Erythroblast (primary cell): ENCODE results near the gene TSPEAR.

Source experiments
- DNase-seq, 2 experiments: peaks; one replicate each; lab custom pipeline; 2025; lab: John Stamatoyannopoulos, UW
- GATA1 ChIP-seq: IDR thresholded peaks from 2 replicates; pipeline ENCODE4 v1.6.1; 2011; ENCODE audit warnings: low read depth, mild to moderate bottlenecking, control low read depth, low read length, moderate library complexity
- POLR2A ChIP-seq: IDR thresholded peaks from 2 replicates; pipeline ENCODE4 v1.6.1; 2011; ENCODE audit warnings: mild to moderate bottlenecking, low read length

Gene TSPEAR

DNA sequence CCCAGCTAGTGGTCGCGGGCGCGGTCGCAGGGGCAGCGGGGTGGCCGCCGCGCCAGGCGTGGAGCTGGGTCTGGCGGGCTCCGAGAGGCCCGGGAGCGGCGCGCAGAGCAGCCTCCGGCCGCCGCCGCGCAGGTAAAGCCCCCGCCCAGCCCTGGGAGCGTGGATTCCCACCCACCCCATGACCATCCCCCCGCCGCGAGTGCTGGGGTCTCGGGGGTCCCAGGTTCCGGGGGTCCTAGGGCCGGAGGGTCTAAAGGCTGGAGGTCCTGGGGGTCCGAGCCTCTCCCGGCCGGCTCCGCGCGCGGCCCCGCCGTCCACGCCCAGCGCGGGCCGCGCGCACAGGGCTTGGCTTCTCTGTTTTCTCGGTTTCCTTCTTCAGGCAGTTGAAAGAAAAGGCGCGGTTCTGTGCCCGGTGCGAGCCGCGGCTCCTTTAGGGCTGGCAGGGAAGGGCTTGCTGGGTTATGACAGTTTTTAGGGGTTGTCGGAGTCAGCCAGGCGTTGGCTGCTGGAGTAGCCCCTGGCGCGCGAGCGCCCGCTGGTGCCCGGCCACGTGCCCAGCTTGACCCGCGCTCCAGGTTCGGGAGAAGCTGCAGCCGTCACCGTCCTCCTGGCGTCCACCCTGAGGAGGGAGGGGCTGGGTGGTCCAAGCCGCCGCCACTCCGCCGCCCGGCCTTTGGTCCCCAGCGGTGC, 255.7 kb downstream of the TSPEAR start:
- peak in 1 of 2 experiments; percentile 9 for DNase-seq
- TF ChIP-seq POLR2A (no peak), GATA1 (no peak)

- DNase-seq, result peak; percentile 63 to 65
- TF ChIP-seq POLR2A (no peak), GATA1 (no peak)
Measured at GRCh38 chr21:44454747-44455523, 256.4 kb downstream of the TSPEAR start, which contains the start of gene LRRC3. Gene LRRC3 (plus strand): TSS chr21:44455510. CDS start chr21:44456645, 1,135 bp downstream.

DNA sequence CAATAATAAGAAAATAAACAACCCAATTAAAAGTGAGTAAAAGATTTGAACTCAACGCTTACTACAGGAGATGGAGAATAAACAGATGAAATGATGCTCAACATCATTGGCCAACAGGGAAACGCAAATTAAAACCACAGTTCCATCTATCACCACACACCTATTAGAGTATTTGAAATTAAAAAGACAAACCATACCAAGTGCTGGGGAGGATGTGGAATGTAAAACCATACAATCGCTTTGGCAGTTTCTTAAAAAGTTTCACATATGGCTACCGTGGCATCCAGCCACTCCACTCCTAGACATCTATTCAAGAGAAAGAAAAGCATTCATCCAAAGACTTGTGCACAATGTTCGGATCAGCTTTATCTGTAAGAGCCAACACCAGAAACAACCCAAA, 257.3 kb downstream of the TSPEAR start:
- TF ChIP-seq GATA1, result no peak
- no peak for TF ChIP-seq POLR2A
- no peak for DNase-seq

- TF ChIP-seq GATA1 (no peak), POLR2A (no peak)
- DNase-seq, result no peak
Measured at GRCh38 chr21:44453120-44453519, 258.3 kb downstream of the TSPEAR start.

GRCh38 chr21:44450999-44451398, 260.4 kb downstream of the TSPEAR start:
- no peak for DNase-seq
- TF ChIP-seq POLR2A, result no peak
- TF ChIP-seq GATA1, result no peak

DNA sequence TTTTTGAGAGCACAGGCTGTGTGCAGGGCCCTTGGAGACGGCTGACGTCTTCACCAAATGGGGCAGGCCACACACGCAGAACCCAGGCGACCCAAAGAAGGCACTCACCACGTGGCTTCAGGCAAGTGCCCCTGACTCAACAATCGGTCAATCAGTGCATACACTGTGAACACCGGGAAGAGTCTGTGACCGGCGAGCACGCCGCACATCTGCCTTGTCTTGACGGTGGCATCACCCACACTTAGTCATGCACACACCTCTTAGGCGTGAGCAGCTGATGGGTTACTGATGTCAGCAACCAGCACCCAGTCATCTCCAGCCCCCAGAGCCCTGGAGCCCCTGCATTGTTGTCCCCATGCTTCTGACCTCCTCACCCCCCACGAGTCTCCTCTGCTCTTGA, 261.0 kb downstream of the TSPEAR start:
- DNase-seq, result no peak
- TF ChIP-seq POLR2A, result no peak
- TF ChIP-seq GATA1, result no peak

DNA sequence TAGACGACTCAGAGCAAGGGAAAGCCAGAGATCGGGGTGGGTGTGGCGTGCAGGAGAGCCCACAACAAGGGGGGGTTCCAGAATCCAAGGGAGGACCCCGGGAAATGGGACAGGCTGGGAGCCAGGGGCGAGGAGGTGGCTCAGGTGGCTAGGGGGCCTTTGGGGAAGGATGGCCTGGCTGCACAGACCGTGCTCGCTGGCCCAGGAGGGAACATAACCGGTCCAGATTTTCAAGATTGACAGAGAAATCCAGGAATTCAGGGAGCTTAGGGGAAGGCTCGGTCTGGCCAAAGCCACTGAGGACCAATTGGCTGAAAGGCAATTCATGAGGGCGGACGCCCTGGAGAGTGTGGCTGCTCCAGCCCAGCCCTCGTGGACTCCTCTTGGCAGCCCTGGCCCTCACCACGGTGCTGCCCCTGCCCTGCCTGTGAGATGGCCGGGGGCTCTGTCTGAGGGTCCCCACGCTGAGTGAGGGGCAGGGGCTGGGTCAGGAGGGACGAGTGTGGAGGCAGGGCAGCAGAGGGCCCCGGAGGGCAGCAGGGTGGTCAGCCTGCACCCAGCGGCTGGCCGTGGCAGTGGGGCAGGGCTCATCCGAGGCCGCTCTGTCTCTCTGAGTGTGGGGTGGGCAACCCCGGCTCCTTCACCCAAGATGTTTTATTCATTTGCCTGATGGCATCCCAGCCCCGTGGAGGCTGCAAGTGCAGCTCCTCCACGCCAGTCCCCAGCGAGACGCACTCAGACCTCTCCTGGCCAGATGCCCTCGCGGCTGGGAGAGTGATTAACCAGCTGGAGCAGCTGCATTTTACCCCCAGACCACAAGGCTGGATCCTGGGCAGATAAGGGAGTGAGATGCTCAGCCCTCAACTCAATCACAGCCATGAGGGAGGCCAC, 261.7 kb downstream of the TSPEAR start:
- DNase-seq, result no peak
- no peak for TF ChIP-seq GATA1
- no peak for TF ChIP-seq POLR2A

GRCh38 chr21:44448651-44449131, 262.7 kb downstream of the TSPEAR start:
- TF ChIP-seq POLR2A (no peak), GATA1 (no peak)
- no peak for DNase-seq
